OCI-LY1 (cell line): ENCODE data around the gene NUS1.
"Not testable (repeated sequence)": the region's sequence is repeated elsewhere in the genome, so short reads cannot be mapped to it uniquely, and the experiment has no call there.

Source experiments
- H2AFZ ChIP-seq: fragments of 200-600 bp; sonication (generic), shearing (Covaris generic); 2 replicates; pipeline ENCODE4 v1.6.0; 2014; ENCODE audit warnings: antibody characterized with exemption, mild to moderate bottlenecking, low read length
- H3F3A ChIP-seq: fragments of 200-600 bp; sonication (generic), shearing (Covaris generic); 2 replicates; pipeline ENCODE4 v1.6.0; 2014; ENCODE audit warnings: mild to moderate bottlenecking, antibody characterized with exemption, low read length, moderate library complexity; ENCODE audit not compliant: insufficient read depth
- H3K27ac ChIP-seq: fragments of 200-600 bp; sonication (generic); 2 replicates; pipeline ENCODE4 v1.5.1; 2014; ENCODE audit warnings: low read length, mixed run types, mild to moderate bottlenecking, low read depth; ENCODE audit not compliant: poor library complexity, severe bottlenecking
- H3K27me3 ChIP-seq: fragments of 200-600 bp; sonication (generic); 2 replicates; pipeline ENCODE4 v1.6.0; 2014; ENCODE audit warnings: antibody characterized with exemption, mild to moderate bottlenecking, low read length, moderate library complexity; ENCODE audit not compliant: insufficient read depth
- H3K36me3 ChIP-seq: fragments of 200-600 bp; sonication (generic); 2 replicates; pipeline ENCODE4 v1.6.1; 2014; ENCODE audit warnings: mild to moderate bottlenecking, antibody characterized with exemption, low read length, moderate library complexity, mixed read lengths; ENCODE audit not compliant: insufficient read depth
- H3K4me1 ChIP-seq: fragments of 200-600 bp; sonication (generic); 2 replicates; pipeline ENCODE4 v1.5.1; 2014; ENCODE audit warnings: mild to moderate bottlenecking, low read length, moderate library complexity; ENCODE audit not compliant: insufficient read depth, severe bottlenecking
- H3K4me2 ChIP-seq: fragments of 200-600 bp; sonication (generic), shearing (Covaris generic); 2 replicates; pipeline ENCODE4 v1.6.1; 2014; ENCODE audit warnings: low read length
- H3K4me3 ChIP-seq: fragments of 200-600 bp; sonication (generic); 2 replicates; pipeline ENCODE4 v1.5.1; 2014; ENCODE audit warnings: low read length, low read depth, mild to moderate bottlenecking, mixed read lengths; ENCODE audit not compliant: poor library complexity, severe bottlenecking
- H3K79me2 ChIP-seq: fragments of 200-600 bp; shearing (Covaris generic); 2 replicates; pipeline ENCODE4 v1.6.1; 2016; ENCODE audit warnings: mixed run types, low read length, mixed read lengths; ENCODE audit not compliant: insufficient read depth
- H3K9ac ChIP-seq: fragments of 200-600 bp; sonication (generic), shearing (Covaris generic); 2 replicates; pipeline ENCODE4 v1.6.1; 2014; ENCODE audit warnings: mild to moderate bottlenecking, low read length, mixed read lengths
- H3K9me2 ChIP-seq: fragments of 200-600 bp; sonication (generic), shearing (Covaris generic); 2 replicates; pipeline ENCODE4 v1.6.1; 2014; ENCODE audit warnings: low read depth, mild to moderate bottlenecking, low read length, mixed read lengths
- H3K9me3 ChIP-seq: fragments of 200-600 bp; shearing (Covaris generic); 2 replicates; pipeline ENCODE4 v1.6.1; 2014; ENCODE audit warnings: low read length, mixed read lengths
- H4K20me1 ChIP-seq: fragments of 200-600 bp; sonication (generic), shearing (Covaris generic); 2 replicates; pipeline ENCODE4 v1.6.0; 2016; ENCODE audit warnings: mild to moderate bottlenecking, low read length; ENCODE audit not compliant: insufficient read depth
- CTCF ChIP-seq: fragments of 200-600 bp; sonication (generic), shearing (Covaris generic); IDR thresholded peaks from 2 replicates; pipeline ENCODE4 v1.5.1; 2017; ENCODE audit warnings: mild to moderate bottlenecking, antibody characterized with exemption, low read length, moderate library complexity, mixed read lengths
- EZH2 ChIP-seq: fragments of 200-600 bp; sonication (generic), shearing (Covaris generic); IDR thresholded peaks from 2 replicates; pipeline ENCODE4 v1.8.0; 2017; ENCODE audit warnings: borderline replicate concordance, mixed run types, mild to moderate bottlenecking, antibody characterized with exemption, low read length, moderate library complexity, mixed read lengths

The NUS1 gene

GRCh38 chr6:117685359-117685758 is 10.1 kb downstream of the NUS1 start:
- H3K4me3 ChIP-seq = no peak overlapping the region
- H3K27ac ChIP-seq = no peak overlapping the region
- no peaks in the 10 kb centered on the region for H3F3A ChIP-seq
- H3K9me2 ChIP-seq = no peaks in the 10 kb centered on the region
- H2AFZ ChIP-seq = no peak overlapping the region
- peaks cover 95% of the 10 kb centered on the region for H3K79me2 ChIP-seq
- no peak for TF ChIP-seq EZH2
- H3K4me1 ChIP-seq = no peaks in the 10 kb centered on the region
- peaks cover 4% of the 10 kb centered on the region for H4K20me1 ChIP-seq
- H3K27me3 ChIP-seq = no peaks in the 10 kb centered on the region
- peaks cover 32% of the 10 kb centered on the region for H3K36me3 ChIP-seq
- no peak overlapping the region for H3K4me2 ChIP-seq
- H3K9me3 ChIP-seq = no peaks in the 10 kb centered on the region
- H3K9ac ChIP-seq = no peak overlapping the region

GRCh38 chr6:117687021-117687648 is 11.9 kb downstream of the NUS1 start:
- Histone ChIP-seq H3K4me2 (no peak overlapping the region), H3K27ac (no peak overlapping the region)

GRCh38 chr6:117689584-117689983 is 14.3 kb downstream of the NUS1 start:
- H3K9me2 ChIP-seq, H3K9ac ChIP-seq, H3K27me3 ChIP-seq, H4K20me1 ChIP-seq, H3K4me3 ChIP-seq, H3K4me2 ChIP-seq, H3K9me3 ChIP-seq, H2AFZ ChIP-seq, H3K4me1 ChIP-seq, H3F3A ChIP-seq, H3K27ac ChIP-seq: not testable (repeated sequence)
- Histone ChIP-seq H3K79me2 (peaks cover 74% of the 10 kb centered on the region), H3K36me3 (peaks cover 47% of the 10 kb centered on the region)

More at GRCh38 chr6:117687021-117687648, 11.9 kb downstream of the NUS1 start:
- H3K79me2 ChIP-seq = peaks cover 91% of the 10 kb centered on the region
- no peak overlapping the region for H2AFZ ChIP-seq
- H3F3A ChIP-seq = no peaks in the 10 kb centered on the region
- H3K9me2 ChIP-seq = no peaks in the 10 kb centered on the region
- H3K4me1 ChIP-seq = no peaks in the 10 kb centered on the region
- no peaks in the 10 kb centered on the region for H3K27me3 ChIP-seq
- peaks cover 4% of the 10 kb centered on the region for H4K20me1 ChIP-seq
- no peak overlapping the region for H3K4me3 ChIP-seq
- TF ChIP-seq CTCF (no peak), EZH2 (no peak)
- no peaks in the 10 kb centered on the region for H3K9me3 ChIP-seq
- H3K9ac ChIP-seq = no peak overlapping the region
- peaks cover 29% of the 10 kb centered on the region for H3K36me3 ChIP-seq

- Histone ChIP-seq H3F3A (no peaks in the 10 kb centered on the region), H3K27me3 (no peaks in the 10 kb centered on the region), H4K20me1 (no peaks in the 10 kb centered on the region), H2AFZ (no peak overlapping the region), H3K4me3 (no peak overlapping the region), H3K27ac (no peak overlapping the region), H3K9ac (no peak overlapping the region), H3K4me2 (no peak overlapping the region), H3K36me3 (peaks cover 50% of the 10 kb centered on the region), H3K9me2 (no peaks in the 10 kb centered on the region), H3K9me3 (no peaks in the 10 kb centered on the region), H3K79me2 (no peaks in the 10 kb centered on the region), H3K4me1 (no peaks in the 10 kb centered on the region)
- TF ChIP-seq EZH2 (no peak), CTCF (no peak)
These were observed 31.2 kb downstream of the NUS1 start for GRCh38 chr6:117706504-117706903.

- H3K4me2 ChIP-seq, H3K4me1 ChIP-seq, H3K27ac ChIP-seq, H3K27me3 ChIP-seq, H3F3A ChIP-seq, H4K20me1 ChIP-seq, H3K79me2 ChIP-seq, H3K9me3 ChIP-seq, H3K9ac ChIP-seq, H2AFZ ChIP-seq, H3K4me3 ChIP-seq, H3K9me2 ChIP-seq: not testable (repeated sequence)
- peaks cover 47% of the 10 kb centered on the region for H3K36me3 ChIP-seq
These were observed 31.8 kb downstream of the NUS1 start for GRCh38 chr6:117706936-117707509.
